Cardiac muscle cell (in vitro differentiated cells and primary cell): ENCODE results near the gene SET. TPM values are rescaled to one million over a fixed set of nuclear protein-coding genes. Genes with fewer than 3 reads are reported as not detected.

Source experiments
- DNase-seq, 2 donors: peaks; one replicate each; pipeline versions ENCODE4 v3.0.0 to v3.0.0-alpha.2; 2010 to 2017; ENCODE audit warnings: low read depth in 1 of 2, low spot score in 1 of 2
- H3K27ac ChIP-seq: fragments of 200-600 bp; sonication (generic); 2 replicates; pipeline ENCODE4 v1.5.1; 2016
- H3K27me3 ChIP-seq: fragments of 200-600 bp; sonication (generic); 2 replicates; pipeline ENCODE4 v1.6.0; 2016; ENCODE audit warnings: control low read depth
- H3K36me3 ChIP-seq: fragments of 200-600 bp; sonication (generic); 2 replicates; pipeline ENCODE4 v1.5.1; 2016; ENCODE audit warnings: control low read depth
- H3K4me1 ChIP-seq: fragments of 200-600 bp; sonication (generic); 2 replicates; pipeline ENCODE4 v1.8.1; 2017; ENCODE audit warnings: low read depth, mild to moderate bottlenecking, mixed run types
- H3K4me3 ChIP-seq: fragments of 200-600 bp; sonication (generic); 2 replicates; pipeline ENCODE4 v1.5.1; 2016; ENCODE audit warnings: mild to moderate bottlenecking
- H3K9me3 ChIP-seq: fragments of 200-600 bp; sonication (generic); 2 replicates; pipeline ENCODE4 v1.5.1; 2017; ENCODE audit warnings: low read depth, mild to moderate bottlenecking, control low read depth
- CTCF ChIP-seq: IDR thresholded peaks from 2 replicates; pipeline ENCODE4 v1.5.1; 2012; ENCODE audit warnings: low read depth, mild to moderate bottlenecking, low read length
- polyA plus RNA-seq: library from polyadenylated mRNA; unstranded; fragments of >200 nt; fragmentation: Nextera tagmentation; extraction: Ambion mirVana; gene quantifications from 2 replicates; pipeline ENCODE4 v1.2.1, GENCODE V29; 2016
- total RNA-seq: library from RNA; depleted of rRNA; stranded (reverse); fragments of >200 nt; gene quantifications from 2 replicates; pipeline ENCODE4 v1.2.3, GENCODE V29; 2016

Gene SET
- total and polyA plus RNA-seq, 2 experiments from 2014 or later = 227 to 481 TPM

DNA sequence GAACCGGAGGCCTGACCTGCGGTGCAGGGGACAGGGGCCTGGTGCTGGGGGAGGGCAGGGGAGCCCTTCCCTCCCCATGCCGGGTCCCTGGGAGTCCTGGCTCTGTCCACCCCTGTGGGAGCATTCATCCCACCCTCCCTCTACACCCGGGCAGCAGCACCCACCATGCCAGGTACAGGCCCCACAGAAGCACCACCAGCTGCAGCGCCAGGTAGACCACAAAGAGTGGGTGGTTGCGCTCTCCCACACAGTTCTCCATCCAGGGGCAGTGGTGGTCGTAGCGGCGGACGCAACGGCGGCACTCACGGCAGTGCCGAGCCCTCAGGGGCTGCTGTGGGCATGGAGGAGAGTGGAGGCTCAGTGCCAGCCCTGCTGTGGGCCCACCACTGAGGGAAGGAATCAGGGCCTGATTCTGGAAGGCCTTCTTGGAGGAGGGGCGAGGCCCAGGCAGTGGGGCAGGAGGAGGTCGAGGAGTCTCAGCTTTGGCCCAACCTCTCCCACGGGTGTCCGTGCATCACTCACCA is 32.5 kb downstream of the SET start:
- Histone ChIP-seq H3K27me3 (no peaks in the 10 kb centered on the region), H3K27ac (no peak overlapping the region), H3K4me1 (no peaks in the 10 kb centered on the region), H3K9me3 (no peaks in the 10 kb centered on the region), H3K4me3 (no peak overlapping the region), H3K36me3 (no peaks in the 10 kb centered on the region)
- no peak for DNase-seq
- TF ChIP-seq CTCF = no peak

DNA sequence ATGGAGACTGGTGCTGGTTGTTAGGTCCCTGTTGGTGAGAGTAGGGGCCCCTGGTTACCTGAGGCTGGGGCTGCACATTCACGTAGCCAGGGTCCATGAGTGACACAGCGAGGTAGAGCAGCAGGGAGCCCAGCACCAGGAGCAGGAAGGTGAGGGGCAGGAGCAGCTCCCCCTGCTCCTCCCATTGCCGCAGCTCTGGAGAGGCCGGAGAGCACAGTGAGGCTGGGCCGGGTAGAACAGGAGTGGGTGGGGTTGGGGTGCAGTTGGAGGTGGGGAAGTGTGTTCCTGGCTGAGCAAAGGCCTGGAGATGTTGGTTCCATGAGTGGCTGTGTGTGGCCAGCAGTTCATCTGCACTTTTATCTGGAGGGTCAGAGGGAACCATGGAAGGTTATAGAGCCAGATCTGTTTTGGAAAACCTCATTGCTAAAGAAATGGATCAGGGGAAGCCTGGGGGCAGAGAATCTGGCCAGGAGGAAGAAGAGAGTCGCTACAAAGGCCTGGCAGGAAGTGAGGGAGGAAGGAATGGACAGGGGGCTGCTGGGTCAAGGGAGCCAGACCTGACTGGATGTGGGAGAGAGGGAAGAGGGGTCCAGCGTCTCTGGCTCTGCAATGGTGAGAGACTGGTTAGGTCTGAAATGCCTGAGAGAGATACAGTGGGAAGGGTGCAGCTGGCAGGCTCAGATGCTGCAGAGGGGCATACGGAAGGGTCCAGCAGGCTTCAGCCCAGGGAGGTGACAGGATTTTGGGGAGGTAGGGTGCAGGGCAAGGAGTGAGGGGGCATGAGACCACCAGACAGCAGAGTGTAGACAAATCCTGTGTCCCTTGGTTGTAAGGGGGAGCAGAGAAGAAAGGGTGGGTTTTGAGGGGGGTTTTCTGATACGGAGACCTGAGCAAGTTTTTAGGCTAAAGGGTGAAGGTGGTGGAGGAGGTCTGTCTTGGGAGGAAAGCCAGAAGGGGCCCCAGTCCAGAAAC is 33.6 kb downstream of the SET start:
- no peaks in the 10 kb centered on the region for H3K27me3 ChIP-seq
- H3K9me3 ChIP-seq = no peaks in the 10 kb centered on the region
- no peak overlapping the region for H3K27ac ChIP-seq
- no peak for TF ChIP-seq CTCF
- no peak overlapping the region for H3K4me3 ChIP-seq
- H3K4me1 ChIP-seq = no peaks in the 10 kb centered on the region
- no peaks in the 10 kb centered on the region for H3K36me3 ChIP-seq
- DNase-seq = no peak

DNA sequence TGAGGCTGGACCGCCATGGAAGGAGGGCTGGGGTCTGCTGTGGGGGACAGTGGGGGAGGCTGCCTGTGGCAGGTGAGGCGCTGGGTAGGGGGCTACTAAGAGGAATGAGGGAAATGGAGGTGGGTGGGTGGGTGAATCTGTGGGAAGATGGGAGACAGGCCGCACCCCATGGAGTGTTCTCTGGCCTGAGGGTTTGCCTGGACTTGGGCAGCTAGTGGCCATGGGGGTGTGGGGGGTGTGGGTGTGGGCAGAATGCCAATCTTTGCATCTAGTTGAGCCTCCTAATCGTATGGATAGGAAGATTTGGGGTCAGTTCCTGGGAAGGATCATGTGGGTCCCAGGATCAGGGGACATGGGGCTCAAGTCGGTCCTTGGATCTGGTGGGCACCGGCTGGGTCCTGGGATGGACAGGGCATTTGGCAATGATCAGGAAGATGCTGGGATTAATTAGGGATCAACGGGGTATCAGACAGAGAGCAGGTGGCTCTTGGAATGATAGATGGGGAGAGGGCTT is 34.4 kb downstream of the SET start:
- no peak overlapping the region for H3K27ac ChIP-seq
- TF ChIP-seq CTCF = no peak
- H3K36me3 ChIP-seq = no peaks in the 10 kb centered on the region

GRCh38 chr9:128723866-128724743 is 35.1 kb downstream of the SET start, which contains the start of gene ZDHHC12:
TSS of gene ZDHHC12 (minus strand) at chr9:128724127. CDS start at chr9:128724093, 34 bp downstream.
- no peaks in the 10 kb centered on the region for H3K36me3 ChIP-seq
- H3K4me3 ChIP-seq = peak within 1 kb of the TSS; percentile 42
- no peaks in the 10 kb centered on the region for H3K9me3 ChIP-seq
- H3K27me3 ChIP-seq = no peaks in the 10 kb centered on the region
- peak; percentile 95 to 99 for DNase-seq
- H3K27ac ChIP-seq = no peak within 1 kb of the TSS
- H3K4me1 ChIP-seq = no peaks in the 10 kb centered on the region
- TF ChIP-seq CTCF = no peak

More for the DNA sequence above, 34.4 kb downstream of the SET start:
- Histone ChIP-seq H3K4me3 (peak overlapping the region; percentile 42), H3K4me1 (no peaks in the 10 kb centered on the region), H3K9me3 (no peaks in the 10 kb centered on the region), H3K27me3 (no peaks in the 10 kb centered on the region)
- no peak for DNase-seq

DNA sequence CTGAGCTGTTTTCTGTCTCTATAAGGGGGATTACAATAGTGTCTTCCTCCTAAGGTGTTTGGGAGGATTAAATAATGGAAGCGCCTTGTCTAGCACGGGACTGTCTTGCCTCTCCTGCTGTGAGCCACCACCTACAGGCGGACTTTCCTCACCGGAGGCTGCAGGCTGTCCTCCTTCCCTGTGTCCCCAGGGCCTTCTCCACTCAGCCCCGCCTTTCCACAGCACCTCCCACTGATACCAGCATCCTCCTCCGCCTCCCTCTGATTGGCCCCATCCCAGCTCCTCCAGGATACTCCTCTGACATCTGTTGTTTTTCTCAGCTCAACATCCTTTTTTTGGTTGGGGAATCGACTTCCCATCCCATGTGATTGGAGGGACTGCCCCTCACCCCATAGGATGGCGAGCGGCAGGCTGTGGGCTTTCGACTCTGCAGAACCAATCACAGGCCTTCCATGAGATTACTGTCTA is 35.8 kb downstream of the SET start:
- Histone ChIP-seq H3K4me1 (no peaks in the 10 kb centered on the region), H3K9me3 (no peaks in the 10 kb centered on the region), H3K36me3 (no peaks in the 10 kb centered on the region), H3K27me3 (no peaks in the 10 kb centered on the region), H3K27ac (no peak overlapping the region), H3K4me3 (peak overlapping the region; percentile 42)
- no peak for TF ChIP-seq CTCF
- DNase-seq = peak; percentile 44 to 87
